ENCODE data around the gene MAPK7. TPM values are rescaled to one million over a fixed set of nuclear protein-coding genes. Genes with fewer than 3 reads are reported as not detected.

MAPK7 gene
- total and polyA plus RNA-seq, 2 of the 8 experiments (the other 6 are each of a cell fraction or from before 2014, with no cell fraction given): 15.2 to 28.1 TPM

GRCh38 chr17:19382531-19383444 is 4.5 kb downstream of the MAPK7 start (continued):
- TF ChIP-seq JUND (IDR thresholded peaks at IDR 0.05; ENCODE audit: low read length) (no peak), SIX5 (IDR thresholded peaks at IDR 0.05; ENCODE audit: low read depth, low read length) (no peak)

Measured in H1 (cell line).